ENCODE measurements around the gene CDH18.

Gene CDH18

GRCh38 chr5:19930451-19930850, 57.5 kb downstream of the CDH18 start:
- DNase-seq (ENCODE audit: low read depth, low spot score) = no peak

GRCh38 chr5:19928562-19929421, 59.2 kb downstream of the CDH18 start:
- DNase-seq (ENCODE audit: low read depth, low spot score) = no peak

- DNase-seq (ENCODE audit: low read depth, low spot score) = no peak
Observed at GRCh38 chr5:19927919-19928318, 60.1 kb downstream of the CDH18 start.

GRCh38 chr5:19927170-19927569, 60.8 kb downstream of the CDH18 start:
- DNase-seq (ENCODE audit: low read depth, low spot score) = no peak

GRCh38 chr5:19923742-19924141, 64.3 kb downstream of the CDH18 start:
- no peak for DNase-seq (ENCODE audit: low read depth, low spot score)

GRCh38 chr5:19920761-19921160, 67.2 kb downstream of the CDH18 start:
- DNase-seq (ENCODE audit: low read depth, low spot score) = no peak

- no peak for DNase-seq (ENCODE audit: low read depth, low spot score)
Observed at GRCh38 chr5:19918780-19919179, 69.2 kb downstream of the CDH18 start.

- no peak for DNase-seq (ENCODE audit: low read depth, low spot score)
Observed at GRCh38 chr5:19917588-19918122, 70.3 kb downstream of the CDH18 start.

GRCh38 chr5:19910136-19910535, 77.9 kb downstream of the CDH18 start:
- no peak for DNase-seq (ENCODE audit: low read depth, low spot score)

- DNase-seq (ENCODE audit: low read depth, low spot score) = no peak
Observed at GRCh38 chr5:19904766-19905165, 83.2 kb downstream of the CDH18 start.

- no peak for DNase-seq (ENCODE audit: low read depth, low spot score)
Observed at GRCh38 chr5:19903611-19904010, 84.4 kb downstream of the CDH18 start.

GRCh38 chr5:19902316-19902934, 85.6 kb downstream of the CDH18 start:
- DNase-seq (ENCODE audit: low read depth, low spot score) = no peak

- DNase-seq (ENCODE audit: low read depth, low spot score) = no peak
Observed at GRCh38 chr5:19900269-19900668, 87.7 kb downstream of the CDH18 start.

- no peak for DNase-seq (ENCODE audit: low read depth, low spot score)
Observed at GRCh38 chr5:19891658-19892057, 96.3 kb downstream of the CDH18 start.

- no peak for DNase-seq (ENCODE audit: low read depth, low spot score)
Observed at GRCh38 chr5:19886123-19886917, 101.7 kb downstream of the CDH18 start.

GRCh38 chr5:19885040-19885824, 102.8 kb downstream of the CDH18 start:
- DNase-seq (ENCODE audit: low read depth, low spot score) = no peak

GRCh38 chr5:19880859-19881436, 107.1 kb downstream of the CDH18 start:
- no peak for DNase-seq (ENCODE audit: low read depth, low spot score)

GRCh38 chr5:19880458-19880857, 107.5 kb downstream of the CDH18 start:
- DNase-seq (ENCODE audit: low read depth, low spot score) = no peak

GRCh38 chr5:19874811-19875210, 113.2 kb downstream of the CDH18 start:
- no peak for DNase-seq (ENCODE audit: low read depth, low spot score)

GRCh38 chr5:19866090-19866450, 121.9 kb downstream of the CDH18 start:
- DNase-seq (ENCODE audit: low read depth, low spot score) = no peak

Data from smooth muscle cell of the brain vasculature (primary cell).